Measurements from ENCODE around the gene DBF4B.
"Not testable (repeated sequence)": the region's sequence is repeated elsewhere in the genome, so short reads cannot be mapped to it uniquely, and the experiment has no call there.

The DBF4B gene, protein sequence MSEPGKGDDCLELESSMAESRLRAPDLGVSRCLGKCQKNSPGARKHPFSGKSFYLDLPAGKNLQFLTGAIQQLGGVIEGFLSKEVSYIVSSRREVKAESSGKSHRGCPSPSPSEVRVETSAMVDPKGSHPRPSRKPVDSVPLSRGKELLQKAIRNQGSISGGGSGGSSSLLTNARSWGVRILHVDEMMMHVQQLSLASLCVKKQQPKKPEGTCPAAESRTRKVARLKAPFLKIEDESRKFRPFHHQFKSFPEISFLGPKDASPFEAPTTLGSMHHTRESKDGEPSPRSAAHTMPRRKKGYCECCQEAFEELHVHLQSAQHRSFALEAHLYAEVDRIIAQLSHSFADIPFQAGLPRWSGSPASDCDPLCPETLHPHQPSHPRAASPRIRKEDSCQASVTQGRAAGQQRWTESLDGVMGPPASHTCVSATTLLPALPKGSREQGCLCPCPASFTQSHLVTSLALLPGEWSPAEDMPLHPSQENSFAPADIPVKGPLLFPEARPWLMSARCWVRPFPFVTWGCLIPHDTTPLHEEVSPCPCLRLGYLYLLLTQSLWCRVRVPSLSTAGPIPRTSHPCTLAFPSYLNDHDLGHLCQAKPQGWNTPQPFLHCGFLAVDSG

DNA sequence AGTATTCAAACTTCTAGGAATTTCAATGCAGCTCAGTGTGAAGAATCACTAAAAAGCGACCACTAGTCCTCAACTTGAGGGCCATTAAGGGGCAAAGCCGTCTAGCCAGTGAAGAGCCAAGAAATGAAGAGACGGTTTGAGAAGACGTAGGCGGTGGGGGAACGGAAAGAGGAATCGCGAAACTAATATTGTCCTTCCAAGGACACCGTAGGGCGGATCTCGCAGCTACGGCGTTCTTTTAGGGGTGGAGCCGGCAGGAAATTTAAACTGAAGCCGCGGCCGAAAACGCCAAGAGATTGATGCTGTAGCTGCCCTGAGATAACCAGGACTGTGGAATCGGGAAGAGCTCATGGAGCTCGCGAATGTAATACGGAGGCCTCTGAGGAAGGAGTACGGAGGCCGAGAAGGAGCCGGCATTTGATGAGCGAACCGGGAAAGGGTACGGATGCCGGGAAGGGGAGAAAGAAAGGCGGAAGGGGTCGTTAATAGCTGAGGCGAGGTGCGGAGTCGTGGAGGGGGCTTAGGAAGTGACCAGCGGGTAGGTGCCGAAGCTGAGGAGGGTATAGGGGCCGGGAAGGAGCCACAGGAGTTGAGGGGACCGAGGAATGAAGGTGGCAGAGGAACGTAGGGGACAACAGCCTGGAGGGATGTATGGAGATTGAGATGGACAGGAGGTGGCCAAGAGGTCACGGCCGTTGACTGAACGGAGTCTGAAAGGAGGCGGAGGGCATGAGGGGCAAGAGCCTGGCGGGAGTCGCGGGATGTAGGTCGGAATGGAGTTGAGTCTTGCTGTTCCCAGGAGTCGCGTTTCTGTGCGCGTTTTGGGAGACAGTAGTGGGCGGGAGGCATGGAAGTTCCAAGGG is at the start of gene DBF4B:
Gene DBF4B (plus strand): TSS at position 265 of the 863 bp plus-strand sequence. CDS start 156 bp downstream, at position 421.
- in situ Hi-C loops (cut with MboI; ENCODE audit: low sequenced_read_pairs) = no loop called here
- Histone ChIP-seq H3K9me3 (no peaks in the 10 kb centered on the region), H3K36me3 (replicated peaks) (peaks cover 3% of the 10 kb centered on the region)

DNA sequence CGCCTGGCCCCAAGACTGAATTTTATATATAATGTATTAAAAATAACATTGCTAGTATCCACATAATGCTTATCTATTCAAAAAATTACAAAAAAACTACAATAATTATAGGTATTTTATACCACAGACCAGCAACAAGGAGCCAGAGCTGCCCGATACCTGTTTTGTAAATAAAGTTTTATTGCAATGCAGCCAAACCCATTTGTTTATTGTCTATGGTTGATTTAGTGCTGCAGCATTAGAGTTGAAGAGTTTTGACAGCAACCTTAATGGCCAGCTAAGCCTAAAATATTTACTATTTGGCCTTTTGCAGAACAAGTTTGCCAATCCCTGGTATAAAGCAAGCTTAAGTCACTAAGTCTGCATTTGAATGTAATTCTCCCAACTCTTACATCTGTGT is 46.6 kb upstream of the DBF4B start:
- no peak for DNase-seq (ENCODE audit: low spot score in 2 of 2)
- Histone ChIP-seq H3K27me3 (ENCODE audit: low read depth) (no peaks in the 10 kb centered on the region), H3K4me1 (peaks cover 2% of the 10 kb centered on the region; the same call in 1 of the 2 replicates), H3K4me3 (no peak overlapping the region), H3K9me3 (no peaks in the 10 kb centered on the region), H3K36me3 (replicated peaks) (peaks cover 9% of the 10 kb centered on the region)
- in situ Hi-C loops (cut with MboI; ENCODE audit: low sequenced_read_pairs) = no loop called here

More for the DNA sequence above, at the start of gene DBF4B:
- no peaks in the 10 kb centered on the region for H3K27me3 ChIP-seq (ENCODE audit: low read depth)
- peaks cover 13% of the 10 kb centered on the region for H3K4me1 ChIP-seq
- H3K4me3 ChIP-seq = peak within 1 kb of the TSS; percentile 83
- peak; percentile 82 to 92 for DNase-seq (ENCODE audit: low spot score in 2 of 2)

DNA sequence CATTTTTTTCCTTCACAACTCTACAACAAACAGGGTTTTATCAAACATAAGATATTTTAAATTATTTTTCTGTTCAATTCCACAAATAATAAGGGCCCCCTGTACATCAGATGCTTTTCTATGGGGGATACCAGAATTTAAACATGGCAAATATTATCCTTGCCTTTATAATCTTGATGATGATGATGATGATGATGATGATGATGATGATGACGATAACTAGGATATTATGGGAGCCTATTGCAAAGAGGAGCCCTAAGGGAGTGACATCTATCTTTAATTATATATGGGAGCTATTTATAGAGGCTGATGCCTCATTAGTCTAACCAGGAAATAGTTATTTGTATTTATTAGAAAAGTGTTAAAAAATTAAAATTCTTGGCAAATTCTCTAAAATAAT is 45.4 kb upstream of the DBF4B start:
- in situ Hi-C loops (cut with MboI; ENCODE audit: low sequenced_read_pairs) = no loop called here
- Histone ChIP-seq H3K36me3 (replicated peaks) (peaks cover 20% of the 10 kb centered on the region), H3K9me3 (no peaks in the 10 kb centered on the region)

DNA sequence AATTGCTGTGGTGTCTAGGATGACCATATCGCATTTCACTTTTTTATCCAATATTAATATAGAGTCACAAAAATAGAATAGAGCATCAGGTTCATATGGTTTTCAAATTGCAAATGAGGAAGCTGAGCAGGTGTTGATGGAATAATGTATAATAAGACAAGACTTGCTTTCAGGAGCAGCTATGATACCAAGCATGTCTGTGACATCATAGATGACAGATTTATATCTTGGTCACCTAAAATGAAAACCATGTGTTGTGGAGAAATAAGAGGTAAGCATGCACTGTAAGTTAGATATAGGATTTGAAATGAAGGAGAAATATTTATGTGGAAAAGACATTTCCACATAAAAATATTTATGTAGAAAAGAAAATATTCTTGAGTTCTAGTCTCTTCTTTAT is 43.6 kb upstream of the DBF4B start:
- Histone ChIP-seq H3K9me3 (no peaks in the 10 kb centered on the region), H3K27me3 (ENCODE audit: low read depth) (no peaks in the 10 kb centered on the region)
- in situ Hi-C loops (cut with MboI; ENCODE audit: low sequenced_read_pairs) = no loop called here

More for the DNA sequence above, 45.4 kb upstream of the DBF4B start:
- Histone ChIP-seq H3K4me1 (no peaks in the 10 kb centered on the region), H3K4me3 (no peak overlapping the region), H3K27me3 (ENCODE audit: low read depth) (no peaks in the 10 kb centered on the region)
- DNase-seq (ENCODE audit: low spot score in 2 of 2) = no peak

DNA sequence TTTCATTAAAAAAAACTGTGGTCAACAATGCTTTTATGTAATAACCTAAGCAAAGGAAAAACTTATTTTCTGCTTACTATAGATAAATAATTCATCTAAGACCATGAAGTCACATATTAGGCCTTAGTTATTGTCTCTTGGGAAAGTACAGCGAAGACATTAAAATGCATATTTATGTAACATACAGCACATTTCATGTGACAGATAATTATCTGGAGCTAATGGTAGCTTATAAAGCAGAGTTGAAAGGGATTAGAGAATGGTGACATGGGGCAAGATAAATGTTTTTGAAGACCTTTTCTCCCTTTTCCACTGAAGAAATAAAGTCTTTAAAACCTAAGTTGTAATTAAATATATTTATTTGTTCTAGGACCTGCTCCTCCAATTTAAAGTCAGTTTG is 42.5 kb upstream of the DBF4B start:
- no peaks in the 10 kb centered on the region for H3K27me3 ChIP-seq (ENCODE audit: low read depth)
- H3K9me3 ChIP-seq = no peaks in the 10 kb centered on the region
- H3K4me1 ChIP-seq = no peaks in the 10 kb centered on the region
- H3K4me3 ChIP-seq = no peak overlapping the region
- no peak for DNase-seq (ENCODE audit: low spot score in 2 of 2)
- in situ Hi-C loops (cut with MboI; ENCODE audit: low sequenced_read_pairs) = no loop called here
- peaks cover 21% of the 10 kb centered on the region for H3K36me3 ChIP-seq (replicated peaks)

More for the DNA sequence above, 43.6 kb upstream of the DBF4B start:
- Histone ChIP-seq H3K36me3 (replicated peaks) (peaks cover 21% of the 10 kb centered on the region), H3K4me3 (no peak overlapping the region), H3K4me1 (no peaks in the 10 kb centered on the region)
- DNase-seq (ENCODE audit: low spot score in 2 of 2) = no peak

DNA sequence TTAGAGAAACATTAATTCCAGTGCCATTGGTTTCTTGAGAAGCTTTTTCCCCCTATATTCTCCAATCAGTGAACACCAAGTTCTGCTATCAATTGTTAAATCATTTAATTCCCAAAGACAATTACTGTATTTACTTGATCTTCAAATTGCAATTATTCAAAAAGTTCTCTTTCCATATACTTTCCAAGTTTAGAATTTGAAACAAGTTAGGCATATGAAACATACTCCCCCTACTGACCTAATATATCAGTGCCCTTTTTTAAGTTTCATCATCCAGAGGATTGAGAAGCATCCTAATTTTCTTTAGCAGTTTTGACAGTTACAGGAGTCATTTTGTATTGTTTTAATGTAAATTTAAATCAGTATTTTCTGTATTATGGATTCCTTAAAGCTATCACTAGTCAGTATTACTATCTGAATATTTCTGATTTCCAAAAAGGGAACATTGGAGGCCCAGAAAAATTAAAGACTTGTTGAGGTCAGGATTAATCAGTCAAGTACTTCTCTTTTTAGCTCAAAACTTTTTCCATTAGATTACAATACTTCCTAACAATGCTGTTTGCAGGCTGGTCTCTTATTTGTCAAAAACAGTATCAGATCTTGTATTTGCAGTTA is 35.9 kb upstream of the DBF4B start:
- Histone ChIP-seq H3K4me1 (no peaks in the 10 kb centered on the region), H3K9me3 (no peaks in the 10 kb centered on the region), H3K36me3 (replicated peaks) (peaks cover 15% of the 10 kb centered on the region), H3K4me3 (no peak overlapping the region), H3K27me3 (ENCODE audit: low read depth) (no peaks in the 10 kb centered on the region)
- in situ Hi-C loops (cut with MboI; ENCODE audit: low sequenced_read_pairs) = no loop called here
- DNase-seq (ENCODE audit: low spot score in 2 of 2) = peak in 1 of 2 experiments; percentile 44

DNA sequence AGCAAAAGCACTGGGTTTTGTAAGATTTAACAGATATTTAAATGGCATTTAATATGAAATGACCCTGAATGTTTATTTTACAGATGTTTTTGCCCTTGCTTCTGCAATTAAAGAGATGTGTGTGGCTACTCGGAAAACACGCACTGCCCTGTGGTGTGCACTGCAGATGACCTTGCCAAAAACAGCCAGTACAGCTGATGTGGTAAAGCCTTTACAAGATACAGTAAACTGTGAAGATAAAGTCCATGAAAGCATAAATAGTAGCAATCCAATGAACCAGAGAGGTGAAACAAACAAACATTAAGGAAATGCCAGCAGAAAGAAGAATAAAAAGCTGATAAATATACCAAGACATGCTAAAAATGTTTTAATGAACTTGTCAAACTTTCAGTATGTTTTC is 34.6 kb upstream of the DBF4B start:
- in situ Hi-C loops (cut with MboI; ENCODE audit: low sequenced_read_pairs) = no loop called here
- H3K36me3 ChIP-seq (replicated peaks) = peaks cover 21% of the 10 kb centered on the region
- DNase-seq (ENCODE audit: low spot score in 2 of 2) = no peak

DNA sequence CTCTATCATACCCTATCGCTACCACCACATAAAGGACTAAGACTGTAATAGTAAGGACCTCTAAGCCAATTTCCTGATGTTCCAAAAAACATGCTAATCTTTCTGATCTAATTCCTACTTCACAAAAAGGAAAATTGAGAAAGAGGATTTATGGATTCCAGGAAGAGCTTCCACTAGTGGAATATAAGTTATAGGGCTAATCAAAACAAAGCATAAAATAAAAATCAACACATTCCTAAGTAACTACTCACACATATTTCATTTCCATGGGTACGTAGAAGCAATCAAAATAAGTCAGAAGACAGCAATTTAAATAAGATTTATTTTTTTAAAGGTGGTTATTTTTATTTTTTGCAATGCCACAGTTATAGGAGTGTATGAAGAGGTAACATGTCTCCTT is 31.3 kb upstream of the DBF4B start:
- DNase-seq (ENCODE audit: low spot score in 2 of 2) = no peak
- Histone ChIP-seq H3K9me3 (no peaks in the 10 kb centered on the region), H3K4me1 (no peaks in the 10 kb centered on the region), H3K27me3 (ENCODE audit: low read depth) (no peaks in the 10 kb centered on the region), H3K36me3 (replicated peaks) (peaks cover 37% of the 10 kb centered on the region), H3K4me3 (no peak overlapping the region)
- in situ Hi-C loops (cut with MboI; ENCODE audit: low sequenced_read_pairs) = no loop called here

More for the DNA sequence above, 34.6 kb upstream of the DBF4B start:
- H3K9me3 ChIP-seq = no peaks in the 10 kb centered on the region
- H3K4me3 ChIP-seq = no peak overlapping the region
- H3K27me3 ChIP-seq (ENCODE audit: low read depth) = no peaks in the 10 kb centered on the region
- no peaks in the 10 kb centered on the region for H3K4me1 ChIP-seq

DNA sequence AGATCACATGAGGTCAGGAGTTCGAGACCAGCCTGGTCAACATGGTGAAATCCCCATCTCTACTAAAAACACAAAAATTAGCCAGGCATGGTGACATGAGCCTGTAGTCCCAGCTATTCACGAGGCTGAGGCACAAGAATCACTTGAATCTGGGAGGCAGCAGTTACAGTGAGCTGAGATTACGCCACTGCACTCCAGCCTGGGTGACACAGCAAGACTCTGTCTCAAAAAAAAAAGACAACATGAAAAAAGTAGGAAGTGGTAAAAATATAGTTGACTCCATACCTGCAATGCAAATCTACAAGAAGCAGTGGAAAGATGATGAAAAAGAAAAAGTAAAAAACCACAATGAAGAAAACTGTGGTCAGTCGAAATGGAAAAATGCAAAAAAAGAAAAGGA is 25.2 kb upstream of the DBF4B start:
- H3K9me3 ChIP-seq; DNase-seq (ENCODE audit: low spot score in 2 of 2); in situ Hi-C loops (cut with MboI; ENCODE audit: low sequenced_read_pairs); H3K4me1 ChIP-seq; H3K27me3 ChIP-seq (ENCODE audit: low read depth); H3K4me3 ChIP-seq: not testable (repeated sequence)
- H3K36me3 ChIP-seq (replicated peaks) = peaks cover 39% of the 10 kb centered on the region

DNA sequence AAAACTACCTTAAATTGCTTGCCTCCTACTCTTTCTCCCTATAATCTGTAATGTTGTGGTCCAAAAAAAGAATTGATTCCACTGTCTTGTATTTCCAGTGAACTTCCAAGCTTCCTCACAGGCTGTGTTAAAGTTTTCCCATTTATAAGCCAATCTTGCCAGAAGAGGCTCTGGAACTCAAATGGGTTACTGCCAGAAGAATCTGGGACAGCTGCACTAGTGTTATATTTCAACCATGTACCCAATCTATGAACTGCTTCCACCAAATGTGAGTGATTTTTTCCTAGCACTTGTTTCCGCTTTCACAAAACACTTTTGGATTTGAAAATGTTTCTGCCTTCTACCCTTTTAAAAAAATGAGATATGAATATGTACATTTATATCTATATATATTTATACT is 20.7 kb upstream of the DBF4B start:
- H3K36me3 ChIP-seq (replicated peaks) = peaks cover 14% of the 10 kb centered on the region
- in situ Hi-C loops (cut with MboI; ENCODE audit: low sequenced_read_pairs) = no loop called here
- no peaks in the 10 kb centered on the region for H3K27me3 ChIP-seq (ENCODE audit: low read depth)
- no peaks in the 10 kb centered on the region for H3K9me3 ChIP-seq
- peaks cover 11% of the 10 kb centered on the region for H3K4me1 ChIP-seq
- no peak overlapping the region for H3K4me3 ChIP-seq
- DNase-seq (ENCODE audit: low spot score in 2 of 2) = no peak

DNA sequence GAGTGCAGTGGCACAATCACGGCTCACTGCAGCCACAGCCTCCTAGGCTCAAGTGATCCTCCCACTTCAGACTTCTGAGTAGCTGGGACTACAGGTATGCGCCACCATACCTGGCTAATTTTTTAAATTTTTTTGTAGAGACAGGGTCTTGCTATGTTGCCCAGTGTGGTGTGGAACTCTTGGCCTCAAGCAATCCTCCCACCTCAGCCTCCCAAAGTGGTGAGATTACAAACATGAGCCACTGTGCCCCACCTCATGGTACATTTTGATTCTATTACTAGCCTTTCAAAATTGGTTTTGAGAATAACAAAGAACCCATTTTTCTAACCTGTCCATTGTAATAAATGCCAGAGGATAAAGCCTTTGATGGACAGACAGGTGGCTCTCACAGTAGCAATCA is 20.3 kb upstream of the DBF4B start:
- Histone ChIP-seq H3K9me3 (no peaks in the 10 kb centered on the region), H3K27me3 (ENCODE audit: low read depth) (no peaks in the 10 kb centered on the region), H3K4me1 (peaks cover 11% of the 10 kb centered on the region), H3K4me3 (peak overlapping the region; percentile 89; the same call in 1 of the 2 replicates), H3K36me3 (replicated peaks) (peaks cover 10% of the 10 kb centered on the region)
- no peak for DNase-seq (ENCODE audit: low spot score in 2 of 2)
- in situ Hi-C loops (cut with MboI; ENCODE audit: low sequenced_read_pairs) = no loop called here

DNA sequence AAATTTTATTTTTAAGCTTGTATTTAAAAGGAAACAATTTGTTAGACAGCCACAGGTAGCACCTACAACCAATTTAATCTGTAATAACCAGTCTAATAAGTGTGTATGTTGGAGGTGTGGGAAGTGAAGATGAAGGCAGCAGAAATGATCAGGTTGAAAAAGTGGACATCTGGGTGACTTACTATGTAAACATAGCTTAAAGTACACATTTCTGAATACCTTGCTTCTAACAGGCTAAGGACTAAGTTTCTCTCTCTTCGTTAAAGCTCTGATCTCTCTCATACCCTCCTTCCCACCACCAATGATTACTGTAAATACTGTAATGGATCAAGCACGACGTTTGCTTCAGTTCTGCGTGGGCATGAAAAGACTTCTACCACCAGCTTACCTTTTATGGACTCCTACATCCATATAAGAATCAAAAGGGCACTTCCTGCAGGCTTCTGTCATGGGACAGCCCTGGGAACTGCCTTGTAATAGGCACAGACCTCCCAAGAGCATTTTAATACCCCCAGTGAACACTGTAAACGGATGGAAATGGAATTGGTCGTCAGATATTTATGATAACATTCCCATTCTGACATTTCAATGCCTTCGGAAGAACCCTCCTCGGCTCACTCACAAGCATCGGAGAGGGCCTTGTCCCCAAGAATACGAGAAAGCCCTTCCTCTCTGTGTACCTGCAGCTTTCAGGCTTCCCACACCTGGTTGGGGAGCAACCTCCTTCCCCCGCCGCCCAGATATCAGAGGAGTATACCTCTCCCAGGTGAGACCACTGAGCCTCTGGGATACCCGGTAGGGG is 19.6 kb upstream of the DBF4B start:
- no peaks in the 10 kb centered on the region for H3K27me3 ChIP-seq (ENCODE audit: low read depth)
- H3K36me3 ChIP-seq (replicated peaks) = peaks cover 7% of the 10 kb centered on the region; the same call in 1 of the 2 replicates
- H3K9me3 ChIP-seq = no peaks in the 10 kb centered on the region
- in situ Hi-C loops (cut with MboI; ENCODE audit: low sequenced_read_pairs) = no loop called here
- no peak for DNase-seq (ENCODE audit: low spot score in 2 of 2)
- peak overlapping the region; percentile 89 for H3K4me3 ChIP-seq
- H3K4me1 ChIP-seq = peaks cover 13% of the 10 kb centered on the region
